ENCODE results near the gene BPIFB3.

The BPIFB3 gene

DNA sequence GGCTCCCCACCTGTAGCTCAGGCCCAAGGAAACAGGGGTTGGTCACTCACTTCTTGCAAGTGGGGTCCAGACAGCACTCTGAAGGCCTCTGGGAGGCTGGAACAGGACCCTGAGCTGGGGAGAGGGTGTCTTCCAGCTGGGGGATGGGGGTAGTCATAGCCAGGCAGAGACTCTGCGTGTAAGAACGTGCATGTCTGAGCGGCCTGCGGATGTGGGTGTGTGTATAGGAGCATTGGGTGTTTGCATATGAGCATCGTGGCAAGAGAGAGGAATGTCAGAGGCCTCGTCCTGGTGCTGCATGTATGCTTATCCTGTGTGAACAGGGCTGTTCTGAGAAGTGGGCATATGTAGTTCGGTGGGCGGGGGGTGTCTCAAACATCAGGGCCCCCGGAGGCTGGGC, 12.1 kb downstream of the BPIFB3 start:
- no peak for DNase-seq

DNA sequence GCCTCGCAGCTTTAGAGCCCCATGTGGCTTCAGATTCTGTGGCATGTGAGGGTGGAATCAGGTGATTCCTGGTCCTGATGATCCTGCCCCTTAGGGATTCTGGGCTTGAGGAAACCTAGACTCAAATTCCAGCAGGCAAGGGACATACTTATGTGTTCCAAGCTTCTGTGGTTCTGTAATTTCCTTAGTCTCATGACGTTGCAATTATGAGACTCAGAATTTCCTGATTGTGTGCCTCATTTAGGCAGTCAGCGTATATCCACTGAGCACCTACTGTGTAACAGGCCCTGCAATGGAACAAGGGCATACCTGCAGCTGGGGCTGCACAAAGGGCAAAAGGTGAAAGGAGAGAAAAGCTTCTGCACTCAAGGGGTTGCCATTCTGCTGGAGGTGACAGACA, 14.1 kb downstream of the BPIFB3 start:
- DNase-seq = no peak

DNA sequence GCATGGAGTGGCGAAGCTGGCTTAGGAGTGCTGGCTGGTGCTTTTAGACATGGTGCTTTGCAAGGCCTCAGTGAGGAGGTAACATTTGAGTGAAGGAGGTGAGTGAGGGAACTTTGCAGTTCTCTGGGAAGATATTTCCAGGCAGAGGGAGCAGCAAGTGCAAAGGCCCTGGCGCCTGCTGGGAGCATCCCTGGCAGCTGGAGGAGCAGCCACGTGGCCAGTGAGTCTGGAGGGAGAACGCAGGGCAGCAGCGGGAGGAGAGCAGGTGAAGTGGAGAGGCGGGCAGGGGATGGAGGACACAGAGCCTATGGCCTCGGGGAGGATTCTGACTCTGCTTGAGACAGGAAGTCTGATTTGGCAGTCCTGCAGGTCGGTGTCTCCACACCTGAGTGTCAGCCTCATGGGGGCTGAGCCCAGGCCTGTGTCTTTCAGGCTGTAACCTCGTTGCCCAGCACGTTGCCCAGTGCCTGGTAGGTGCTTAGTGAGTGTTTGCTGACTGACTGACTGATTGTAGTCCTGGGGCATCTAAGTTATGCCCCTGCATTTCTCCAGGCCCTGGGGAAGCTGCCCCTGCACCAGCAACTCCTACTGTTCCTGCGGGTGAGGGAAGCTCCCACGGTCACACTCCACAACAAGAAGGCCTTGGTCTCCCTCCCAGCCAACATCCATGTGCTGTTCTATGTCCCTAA, 14.7 kb downstream of the BPIFB3 start:
- DNase-seq = no peak

- no peak for DNase-seq
These were observed 16.0 kb downstream of the BPIFB3 start for GRCh38 chr20:33069673-33070072.

- DNase-seq = no peak
These were observed 16.7 kb downstream of the BPIFB3 start for GRCh38 chr20:33070111-33071053.

GRCh38 chr20:33071198-33071597, 17.5 kb downstream of the BPIFB3 start:
- DNase-seq = no peak

- DNase-seq = no peak
These were observed 18.7 kb downstream of the BPIFB3 start for GRCh38 chr20:33072362-33072761.

- DNase-seq = no peak
These were observed 19.1 kb downstream of the BPIFB3 start for GRCh38 chr20:33072813-33073212.

GRCh38 chr20:33074675-33075074, 21.0 kb downstream of the BPIFB3 start:
- DNase-seq = no peak

DNA sequence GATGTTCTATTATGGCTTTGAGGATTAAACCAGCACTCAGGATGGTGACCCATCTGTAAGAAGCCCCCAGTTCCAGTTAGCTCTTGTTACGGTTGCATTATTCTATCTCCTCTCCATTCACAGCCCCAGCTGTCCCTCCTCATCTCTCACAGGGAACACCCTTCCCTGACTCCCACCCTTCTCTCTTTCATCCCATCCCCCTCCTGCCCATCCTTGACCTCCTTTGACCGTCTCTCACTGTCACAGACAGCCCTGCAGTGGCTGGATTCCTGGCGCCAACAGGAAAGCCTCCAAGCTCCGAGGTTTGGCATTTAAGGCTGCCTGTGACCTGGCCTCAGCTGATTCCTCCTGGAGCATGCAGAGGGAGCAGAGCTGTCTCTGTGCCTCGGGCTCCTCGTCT, 21.6 kb downstream of the BPIFB3 start:
- no peak for DNase-seq

DNA sequence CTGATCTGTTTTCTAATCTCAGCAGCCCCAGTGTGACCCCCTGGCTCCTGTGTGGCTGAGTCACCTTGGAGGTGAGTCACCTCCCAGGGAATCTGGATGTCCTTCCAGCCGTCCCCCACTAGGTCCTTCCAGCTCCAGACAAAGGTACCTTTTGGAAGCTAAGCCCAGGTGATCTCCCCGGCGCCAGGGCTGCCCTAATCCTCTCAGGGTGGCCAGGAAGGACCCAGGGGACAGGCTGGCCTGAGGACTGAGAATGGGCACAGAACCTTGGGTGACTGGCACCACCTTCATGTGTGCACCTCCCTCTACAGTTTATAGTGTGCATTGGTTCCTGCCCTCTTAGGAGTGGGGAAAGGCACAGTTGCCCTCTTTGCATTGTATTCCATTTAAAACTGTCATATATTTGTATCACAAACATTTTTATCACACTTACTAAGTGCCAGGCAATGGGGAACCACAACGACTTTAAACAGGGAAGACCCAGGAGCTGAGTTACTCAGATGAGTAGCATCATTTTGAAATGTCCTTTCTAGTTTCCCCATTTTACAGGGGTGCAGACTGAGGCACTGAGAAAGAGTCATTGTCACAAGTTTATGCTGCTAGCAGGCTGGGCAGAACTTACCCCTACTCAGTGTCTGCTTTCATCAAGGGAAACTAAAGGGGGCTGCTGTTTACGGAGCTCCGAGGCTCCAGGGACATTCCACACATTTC, 23.1 kb downstream of the BPIFB3 start:
- DNase-seq = peak in 1 of 2 donors; percentile 36

- DNase-seq = no peak
These were observed 25.6 kb downstream of the BPIFB3 start, which contains the start of gene BPIFB4 for GRCh38 chr20:33079259-33079658. TSS of gene BPIFB4 (plus strand) at chr20:33079643. CDS start at chr20:33081527, 1,884 bp downstream.

- DNase-seq = no peak
These were observed 27.9 kb downstream of the BPIFB3 start for GRCh38 chr20:33081411-33082154.

- no peak for DNase-seq
These were observed 28.8 kb downstream of the BPIFB3 start for GRCh38 chr20:33082546-33082945.

DNA sequence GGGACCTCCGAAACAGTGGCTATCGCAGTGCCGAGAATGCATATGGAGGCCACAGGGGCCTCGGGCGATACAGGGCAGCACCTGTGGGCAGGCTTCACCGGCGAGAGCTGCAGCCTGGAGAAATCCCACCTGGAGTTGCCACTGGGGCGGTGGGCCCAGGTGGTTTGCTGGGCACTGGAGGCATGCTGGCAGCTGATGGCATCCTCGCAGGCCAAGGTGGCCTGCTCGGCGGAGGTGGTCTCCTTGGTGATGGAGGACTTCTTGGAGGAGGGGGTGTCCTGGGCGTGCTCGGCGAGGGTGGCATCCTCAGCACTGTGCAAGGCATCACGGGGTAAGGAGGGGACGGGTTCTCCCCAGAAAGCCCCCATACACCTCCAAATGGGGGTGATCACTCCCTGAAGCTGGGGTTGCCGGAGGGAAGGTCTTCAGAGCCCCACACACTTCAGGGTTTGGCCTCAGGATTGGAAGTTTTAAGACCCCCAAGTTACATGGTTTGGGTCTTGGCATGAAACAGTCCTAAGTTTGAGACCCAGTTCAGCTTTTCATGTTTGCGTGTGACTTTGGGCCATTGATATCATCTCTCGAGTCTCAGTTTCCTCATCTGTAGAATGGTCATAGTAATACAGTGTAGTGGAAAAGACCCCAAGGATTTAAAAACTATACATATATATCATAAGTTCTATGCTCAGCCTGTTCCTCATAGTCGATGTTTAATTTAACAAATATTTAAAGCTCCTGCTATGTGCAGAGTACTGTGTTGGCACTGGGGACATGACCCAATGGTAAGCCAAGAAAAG, 30.0 kb downstream of the BPIFB3 start:
- DNase-seq = no peak

DNA sequence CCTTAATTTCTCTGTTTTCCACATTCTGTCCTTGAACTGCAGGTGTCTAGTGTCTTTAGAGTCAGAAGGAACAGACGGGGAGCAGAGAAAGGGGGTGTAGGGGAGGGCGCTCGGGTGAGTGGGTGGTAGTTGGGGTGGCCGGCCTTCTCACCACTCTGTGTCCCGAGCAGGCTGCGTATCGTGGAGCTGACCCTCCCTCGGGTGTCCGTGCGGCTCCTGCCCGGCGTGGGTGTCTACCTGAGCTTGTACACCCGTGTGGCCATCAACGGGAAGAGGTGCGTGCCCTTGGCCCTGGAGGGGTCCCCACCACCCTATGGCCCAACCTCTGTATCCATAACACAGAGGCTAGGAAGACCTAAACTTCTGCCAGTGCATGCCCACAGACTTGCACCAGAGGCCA, 31.0 kb downstream of the BPIFB3 start:
- DNase-seq = no peak

GRCh38 chr20:33086052-33086722, 32.5 kb downstream of the BPIFB3 start:
- no peak for DNase-seq

DNA sequence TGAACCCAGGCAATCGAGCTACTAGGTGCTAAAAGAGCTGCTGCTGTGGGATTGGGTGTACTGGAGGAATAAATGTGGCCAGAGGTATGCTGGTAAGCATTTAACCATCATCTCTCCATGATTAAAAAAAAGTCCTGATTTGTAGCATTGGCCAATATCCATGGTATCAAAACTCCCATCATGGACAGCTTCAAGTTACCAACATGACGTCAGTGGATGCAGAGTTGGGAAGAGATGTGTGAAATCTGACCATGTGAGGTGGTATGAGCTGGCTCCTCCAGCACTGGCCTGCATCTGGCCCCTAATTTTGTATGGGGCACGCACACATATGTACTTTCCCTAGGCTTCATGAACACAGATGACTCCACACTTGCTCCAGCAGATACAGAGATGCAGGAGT, 37.4 kb downstream of the BPIFB3 start:
- no peak for DNase-seq

GRCh38 chr20:33091693-33092092, 38.0 kb downstream of the BPIFB3 start:
- DNase-seq = no peak

- DNase-seq = no peak
These were observed 38.7 kb downstream of the BPIFB3 start for GRCh38 chr20:33092361-33092760.

DNA sequence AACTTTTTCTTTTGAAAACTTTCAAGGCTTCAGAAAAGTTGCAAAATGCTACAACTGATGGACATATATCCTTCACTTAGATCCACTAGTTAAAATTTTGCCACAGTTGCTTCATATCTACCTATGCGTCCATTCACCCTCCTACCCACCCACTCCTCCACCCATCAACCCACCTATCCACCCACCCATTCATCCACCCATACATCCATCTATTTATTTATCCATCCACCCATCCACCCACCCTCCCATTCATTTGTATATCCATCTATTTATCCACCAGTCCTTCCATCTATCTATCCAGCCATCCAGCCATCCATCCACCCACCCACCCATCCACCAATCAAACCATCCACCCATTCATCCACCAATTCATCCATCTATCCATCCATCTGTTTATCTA, 39.4 kb downstream of the BPIFB3 start:
- DNase-seq = no peak
